BJ (cell line): ENCODE measurements around the gene ISOC1. TPM values are rescaled to one million over a fixed set of nuclear protein-coding genes. Genes with fewer than 3 reads are reported as not detected.

Source experiments
- CTCF ChIA-PET: fragments of 350-600 bp; formaldehyde crosslinking; extraction: SDS; loops from one replicate; lab custom pipeline; 2021; ENCODE audit warnings: antibody characterized with exemption, inconsistent platforms; lab: Yijun Ruan, JAX
- POLR2A ChIA-PET: fragments of 300-600 bp; sonication (Branson Sonifier 250); formaldehyde crosslinking; extraction: SDS; loops from one replicate; lab custom pipeline; 2021; ENCODE audit warnings: antibody characterized with exemption; lab: Charles Lee
- DNase-seq: peaks from one replicate; pipeline ENCODE4 v3.0.0-alpha.2; 2011; ENCODE audit warnings: low read depth
- H3K27me3 ChIP-seq: 2 replicates; pipeline ENCODE4 v1.6.0; 2011; ENCODE audit warnings: low read length; ENCODE audit not compliant: control insufficient read depth, insufficient read depth
- H3K36me3 ChIP-seq: 2 replicates; pipeline ENCODE4 v1.5.1; 2011; ENCODE audit warnings: low read length; ENCODE audit not compliant: control insufficient read depth, insufficient read depth
- H3K4me3 ChIP-seq: 2 replicates; pipeline ENCODE4 v1.5.1; 2011; ENCODE audit warnings: low read depth, mild to moderate bottlenecking, control low read depth, low read length
- polyA plus RNA-seq: library from polyadenylated mRNA; depleted of rRNA; stranded (reverse); fragments of >200 nt; gene quantifications from 2 replicates; pipeline ENCODE4 v1.2.3, GENCODE V29; 2011
- TF ChIP-seq, protein P1 (sequence below): IDR thresholded peaks from 2 replicates; pipeline ENCODE4 v1.5.1; 2011; ENCODE audit warnings: low read depth, mild to moderate bottlenecking, control low read depth, inconsistent platforms, low read length, moderate library complexity; ENCODE audit not compliant: insufficient read depth

The ISOC1 gene
- polyA plus RNA-seq, 1 experiment = 5.8 TPM

DNA sequence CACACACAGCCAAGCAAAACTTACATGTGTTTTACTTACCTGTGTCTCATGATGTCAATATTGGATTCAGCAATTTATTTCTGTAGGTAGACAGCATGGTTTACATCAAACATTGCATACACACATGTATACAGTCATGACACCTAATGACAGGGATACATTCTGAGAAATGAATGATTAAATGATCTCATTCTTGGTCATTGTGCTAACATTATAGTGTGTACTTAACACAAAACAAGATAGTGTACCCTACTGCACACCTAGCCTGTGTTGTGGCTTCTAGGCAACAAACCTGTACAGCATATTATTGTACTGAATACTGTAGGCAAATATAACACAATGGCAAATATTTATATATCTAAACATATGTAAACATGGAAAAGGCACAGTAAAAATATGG is 28.0 kb downstream of the ISOC1 start:
- no peak for DNase-seq
- POLR2A ChIA-PET = no interaction called here
- CTCF ChIA-PET = no interaction called here
- Histone ChIP-seq H3K36me3 (no peaks in the 10 kb centered on the region), H3K27me3 (no peaks in the 10 kb centered on the region), H3K4me3 (no peak overlapping the region)
- TF ChIP-seq, protein P1, sequence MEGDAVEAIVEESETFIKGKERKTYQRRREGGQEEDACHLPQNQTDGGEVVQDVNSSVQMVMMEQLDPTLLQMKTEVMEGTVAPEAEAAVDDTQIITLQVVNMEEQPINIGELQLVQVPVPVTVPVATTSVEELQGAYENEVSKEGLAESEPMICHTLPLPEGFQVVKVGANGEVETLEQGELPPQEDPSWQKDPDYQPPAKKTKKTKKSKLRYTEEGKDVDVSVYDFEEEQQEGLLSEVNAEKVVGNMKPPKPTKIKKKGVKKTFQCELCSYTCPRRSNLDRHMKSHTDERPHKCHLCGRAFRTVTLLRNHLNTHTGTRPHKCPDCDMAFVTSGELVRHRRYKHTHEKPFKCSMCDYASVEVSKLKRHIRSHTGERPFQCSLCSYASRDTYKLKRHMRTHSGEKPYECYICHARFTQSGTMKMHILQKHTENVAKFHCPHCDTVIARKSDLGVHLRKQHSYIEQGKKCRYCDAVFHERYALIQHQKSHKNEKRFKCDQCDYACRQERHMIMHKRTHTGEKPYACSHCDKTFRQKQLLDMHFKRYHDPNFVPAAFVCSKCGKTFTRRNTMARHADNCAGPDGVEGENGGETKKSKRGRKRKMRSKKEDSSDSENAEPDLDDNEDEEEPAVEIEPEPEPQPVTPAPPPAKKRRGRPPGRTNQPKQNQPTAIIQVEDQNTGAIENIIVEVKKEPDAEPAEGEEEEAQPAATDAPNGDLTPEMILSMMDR = no peak

DNA sequence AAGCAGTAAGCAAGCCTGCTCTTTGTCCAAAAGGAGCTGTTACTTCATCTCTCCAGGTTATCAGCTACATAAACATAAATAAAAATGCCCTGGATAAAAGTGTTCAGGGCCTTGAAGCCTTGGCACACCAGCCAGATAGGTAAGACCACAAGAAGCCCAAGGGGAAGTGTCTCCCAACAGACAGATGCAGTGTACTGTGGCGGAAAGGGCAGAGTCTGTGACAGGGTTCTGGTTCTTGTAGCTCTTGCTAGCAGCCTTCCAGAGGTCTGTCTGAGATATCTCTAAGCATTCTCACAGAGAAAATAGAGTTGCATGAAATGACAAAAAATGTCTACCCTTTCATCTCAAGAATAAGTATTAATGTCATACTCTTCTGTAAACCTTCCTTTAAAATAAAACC is 30.1 kb downstream of the ISOC1 start:
- TF ChIP-seq, protein P1 = no peak
- DNase-seq = no peak
- Histone ChIP-seq H3K4me3 (no peak overlapping the region), H3K36me3 (no peaks in the 10 kb centered on the region), H3K27me3 (no peaks in the 10 kb centered on the region)
- ChIA-PET CTCF (no interaction called here), POLR2A (no interaction called here)

DNA sequence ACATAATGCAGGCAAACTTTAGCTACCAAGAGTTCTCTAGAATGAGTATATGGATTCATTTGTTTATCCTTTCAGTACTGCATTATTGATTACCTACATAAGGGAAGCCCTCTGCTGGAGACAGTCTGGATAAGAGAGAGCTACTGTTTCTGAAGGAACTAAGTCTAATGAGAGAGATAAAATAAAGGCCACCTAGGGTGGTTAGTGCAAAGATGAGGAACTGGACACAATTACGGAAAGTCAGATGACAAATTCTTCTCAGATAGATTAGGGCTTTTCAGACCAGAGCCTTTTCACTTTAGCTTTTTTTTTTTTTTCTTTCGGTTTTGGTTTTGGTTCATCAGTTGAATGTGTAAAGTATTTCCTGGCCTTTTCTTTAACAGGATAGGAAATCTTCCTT is 31.3 kb downstream of the ISOC1 start:
- H3K36me3 ChIP-seq = no peaks in the 10 kb centered on the region
- CTCF ChIA-PET = interaction anchor here (1.2 to 1.9 kb wide), 5 partner anchors 11 to 220 kb away, joined by 3 to 7 read pairs (median 4); no protein-coding TSS in a partner anchor
- POLR2A ChIA-PET = no interaction called here
- no peak for DNase-seq
- TF ChIP-seq, protein P1 = no peak
- no peaks in the 10 kb centered on the region for H3K27me3 ChIP-seq
- H3K4me3 ChIP-seq = no peak overlapping the region

DNA sequence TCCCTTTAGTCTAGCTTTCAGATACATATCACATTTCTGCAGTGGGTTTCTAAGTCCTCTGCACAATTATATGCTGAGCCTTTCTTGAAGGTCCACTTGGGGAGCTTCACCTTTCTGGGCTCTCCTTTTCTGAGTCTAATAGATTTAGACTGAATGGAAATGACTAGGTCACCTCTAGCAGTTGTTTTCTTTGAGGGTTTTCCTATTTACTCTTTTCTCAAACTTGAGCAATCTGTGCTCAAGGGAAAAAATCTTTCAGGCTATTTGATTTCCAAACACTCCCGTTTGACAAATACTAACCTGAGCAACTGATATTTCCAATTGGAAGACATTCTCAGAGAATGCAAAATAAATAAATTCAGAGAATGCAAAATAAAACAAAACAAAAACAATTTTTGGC is 39.0 kb downstream of the ISOC1 start:
- Histone ChIP-seq H3K4me3 (no peak overlapping the region), H3K27me3 (no peaks in the 10 kb centered on the region), H3K36me3 (no peaks in the 10 kb centered on the region)
- CTCF ChIA-PET = no interaction called here
- POLR2A ChIA-PET = no interaction called here
- no peak for DNase-seq
- TF ChIP-seq, protein P1 = no peak

DNA sequence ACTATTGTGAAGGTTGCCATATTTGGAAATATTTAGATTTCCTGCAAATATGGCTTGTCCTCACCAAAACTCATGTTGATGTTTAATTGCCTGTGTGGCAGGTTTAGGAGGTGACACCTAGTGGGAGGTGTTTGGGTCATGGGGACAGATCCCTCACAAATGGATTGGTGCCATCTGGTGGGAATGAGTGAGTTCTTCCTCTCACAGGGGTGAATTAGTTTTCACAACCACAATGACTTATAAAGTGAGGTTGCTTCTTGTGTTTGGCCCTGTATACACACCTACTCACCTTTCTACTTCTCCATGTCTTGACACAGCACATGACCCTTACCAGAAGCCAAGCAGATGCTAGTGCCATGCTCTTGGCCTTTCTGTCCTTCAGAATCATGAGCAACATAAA is 41.1 kb downstream of the ISOC1 start:
- CTCF ChIA-PET = no interaction called here
- H3K36me3 ChIP-seq = no peaks in the 10 kb centered on the region

More for the DNA sequence above, 41.1 kb downstream of the ISOC1 start:
- H3K27me3 ChIP-seq = no peaks in the 10 kb centered on the region
- H3K4me3 ChIP-seq = no peak overlapping the region
- TF ChIP-seq, protein P1 = no peak
- POLR2A ChIA-PET = no interaction called here
- DNase-seq = no peak
